PC-9 (cell line): Measurements from ENCODE around the gene EHMT1.

ENCODE experiments used
- EZH2 ChIP-seq: fragments of 200-600 bp; sonication (generic); IDR thresholded peaks from 2 replicates; pipeline ENCODE4 v1.8.0; 2017; ENCODE audit warnings: antibody characterized with exemption, low read depth
- TF ChIP-seq, protein P1 (sequence below): fragments of 200-600 bp; sonication (generic); conservative IDR thresholded peaks from 2 replicates; pipeline ENCODE4 v1.6.1; 2017; ENCODE audit warnings: mixed run types, antibody characterized with exemption, mild to moderate bottlenecking, moderate library complexity

DNA sequence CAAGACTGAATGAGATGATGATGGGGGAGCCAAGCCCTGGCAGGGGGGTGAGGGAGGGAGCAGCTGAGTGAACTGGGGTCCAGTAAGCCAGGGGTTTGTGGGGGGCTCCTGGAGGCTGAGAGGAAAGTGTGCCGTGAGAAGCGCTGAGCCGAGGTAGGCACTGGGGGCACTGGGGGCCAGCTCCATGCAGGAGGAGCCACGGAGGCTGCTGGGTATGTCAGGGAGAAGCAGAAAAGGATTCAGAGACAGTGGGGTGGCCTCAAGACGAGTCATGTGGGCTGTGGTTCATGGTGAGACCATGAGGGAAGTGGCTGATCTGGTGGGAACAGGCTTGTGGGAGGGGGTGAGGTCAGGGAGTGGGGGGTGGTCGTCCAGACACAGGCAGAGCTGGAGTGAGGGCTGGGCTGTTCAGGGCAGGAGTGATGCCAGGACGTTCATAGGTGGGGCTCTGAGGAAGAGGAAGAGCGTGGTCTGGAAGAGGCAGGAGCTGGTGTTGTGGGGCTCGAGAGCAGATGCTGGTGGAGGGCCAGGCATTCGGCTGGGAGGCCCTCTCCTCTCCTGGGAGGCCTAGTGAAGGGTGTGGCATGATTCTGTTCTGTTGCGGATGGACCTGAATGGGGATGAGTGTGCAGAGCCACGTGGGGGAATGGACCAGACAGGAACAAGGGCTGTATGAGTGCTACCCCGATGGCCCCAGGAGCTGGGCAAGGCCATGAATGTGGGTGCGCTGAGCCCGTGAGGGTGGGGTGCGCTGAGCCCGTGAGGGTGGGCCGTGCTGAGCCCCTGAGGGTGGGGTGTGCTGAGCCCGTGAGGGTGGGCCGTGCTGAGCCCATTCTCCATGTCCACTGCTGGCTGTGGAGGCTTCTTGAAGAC lies 166.1 kb downstream of the EHMT1 start:
- TF ChIP-seq EZH2 = no peak
- TF ChIP-seq, protein P1, sequence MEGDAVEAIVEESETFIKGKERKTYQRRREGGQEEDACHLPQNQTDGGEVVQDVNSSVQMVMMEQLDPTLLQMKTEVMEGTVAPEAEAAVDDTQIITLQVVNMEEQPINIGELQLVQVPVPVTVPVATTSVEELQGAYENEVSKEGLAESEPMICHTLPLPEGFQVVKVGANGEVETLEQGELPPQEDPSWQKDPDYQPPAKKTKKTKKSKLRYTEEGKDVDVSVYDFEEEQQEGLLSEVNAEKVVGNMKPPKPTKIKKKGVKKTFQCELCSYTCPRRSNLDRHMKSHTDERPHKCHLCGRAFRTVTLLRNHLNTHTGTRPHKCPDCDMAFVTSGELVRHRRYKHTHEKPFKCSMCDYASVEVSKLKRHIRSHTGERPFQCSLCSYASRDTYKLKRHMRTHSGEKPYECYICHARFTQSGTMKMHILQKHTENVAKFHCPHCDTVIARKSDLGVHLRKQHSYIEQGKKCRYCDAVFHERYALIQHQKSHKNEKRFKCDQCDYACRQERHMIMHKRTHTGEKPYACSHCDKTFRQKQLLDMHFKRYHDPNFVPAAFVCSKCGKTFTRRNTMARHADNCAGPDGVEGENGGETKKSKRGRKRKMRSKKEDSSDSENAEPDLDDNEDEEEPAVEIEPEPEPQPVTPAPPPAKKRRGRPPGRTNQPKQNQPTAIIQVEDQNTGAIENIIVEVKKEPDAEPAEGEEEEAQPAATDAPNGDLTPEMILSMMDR = no peak
